ENCODE results near the gene PTPRS.

- TF ChIP-seq CTCF (IDR thresholded peaks at IDR 0.05) (no peak), POLR2A (IDR thresholded peaks at IDR 0.05) (no peak)
Observed at GRCh38 chr19:5304486-5304885, 36.1 kb downstream of the PTPRS start.
